Activated T-cell treated with anti-CD3 and anti-CD28 coated beads, Interleukin-2, amount 50 U/mL, for 24 hours (primary cell): ENCODE results near the gene CEP78.
"Not testable (repeated sequence)": the region's sequence is repeated elsewhere in the genome, so short reads cannot be mapped to it uniquely, and the experiment has no call there.

Source experiments
- DNase-seq: peaks from one replicate; pipeline ENCODE4 v3.0.0-alpha.2; 2020
- H3K27ac Mint-ChIP-seq: 2 replicates; pipeline ENCODE4 v1.8.0; 2020; ENCODE audit warnings: mild to moderate bottlenecking, mixed read lengths
- H3K27me3 Mint-ChIP-seq: 2 replicates; pipeline ENCODE4 v1.8.0; 2020; ENCODE audit warnings: mixed read lengths
- H3K36me3 Mint-ChIP-seq: 2 replicates; pipeline ENCODE4 v1.8.0; 2020; ENCODE audit warnings: low read depth, mixed read lengths
- H3K4me1 Mint-ChIP-seq: 2 replicates; pipeline ENCODE4 v1.8.0; 2020; ENCODE audit warnings: low read depth, mixed read lengths
- H3K4me3 Mint-ChIP-seq: 2 replicates; pipeline ENCODE4 v1.8.0; 2020; ENCODE audit warnings: mild to moderate bottlenecking, moderate library complexity, mixed read lengths
- H3K9me3 Mint-ChIP-seq: 2 replicates; pipeline ENCODE4 v1.8.0; 2020; ENCODE audit warnings: mixed read lengths

The CEP78 gene

DNA sequence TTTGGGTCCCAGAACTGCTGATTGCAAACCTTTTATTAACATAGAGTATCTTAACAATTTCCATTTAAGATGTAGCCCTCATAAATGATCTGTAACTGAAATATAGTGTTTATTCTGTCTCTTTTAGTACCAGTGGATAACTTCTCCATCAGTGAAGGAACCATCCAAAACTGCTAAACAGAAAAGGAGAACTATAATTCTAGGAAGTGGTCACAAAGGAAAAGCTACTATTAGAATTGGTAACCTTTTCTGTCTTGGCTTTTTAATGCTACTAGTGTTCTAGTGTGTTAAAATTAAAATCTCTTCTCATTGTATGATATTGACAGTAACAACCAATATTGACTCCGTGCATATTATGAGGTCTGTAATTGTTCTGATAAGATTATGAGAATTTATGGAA, 12.8 kb downstream of the CEP78 start:
- H3K4me3 Mint-ChIP-seq = no peak overlapping the region
- no peak overlapping the region for H3K27ac Mint-ChIP-seq
- H3K27me3 Mint-ChIP-seq = no peaks in the 10 kb centered on the region

DNA sequence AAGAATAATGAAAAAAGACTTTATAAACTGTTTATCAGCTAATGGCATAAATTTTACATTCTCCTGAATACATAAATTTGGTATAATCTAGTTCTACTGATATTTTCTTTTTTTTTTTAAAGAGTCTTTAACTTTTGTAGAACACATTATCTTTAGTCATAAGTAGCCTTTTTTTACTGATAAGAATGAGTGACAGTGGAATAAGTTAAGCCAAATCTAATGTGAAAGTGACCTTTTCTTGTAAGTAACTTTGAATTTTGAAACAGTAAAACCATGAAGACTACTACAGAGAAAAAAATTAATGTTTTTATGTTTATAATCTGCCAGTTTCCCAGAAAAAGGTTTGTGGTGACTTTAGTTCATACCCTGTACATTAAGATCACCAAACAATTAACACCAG, 13.7 kb downstream of the CEP78 start:
- no peak overlapping the region for H3K4me3 Mint-ChIP-seq
- no peaks in the 10 kb centered on the region for H3K4me1 Mint-ChIP-seq
- H3K36me3 Mint-ChIP-seq = peaks cover 79% of the 10 kb centered on the region
- H3K27me3 Mint-ChIP-seq = no peaks in the 10 kb centered on the region
- no peak overlapping the region for H3K27ac Mint-ChIP-seq
- DNase-seq = no peak
- H3K9me3 Mint-ChIP-seq = no peaks in the 10 kb centered on the region

More for the DNA sequence above, 12.8 kb downstream of the CEP78 start:
- peaks cover 79% of the 10 kb centered on the region for H3K36me3 Mint-ChIP-seq
- no peaks in the 10 kb centered on the region for H3K4me1 Mint-ChIP-seq
- DNase-seq = no peak
- no peaks in the 10 kb centered on the region for H3K9me3 Mint-ChIP-seq

DNA sequence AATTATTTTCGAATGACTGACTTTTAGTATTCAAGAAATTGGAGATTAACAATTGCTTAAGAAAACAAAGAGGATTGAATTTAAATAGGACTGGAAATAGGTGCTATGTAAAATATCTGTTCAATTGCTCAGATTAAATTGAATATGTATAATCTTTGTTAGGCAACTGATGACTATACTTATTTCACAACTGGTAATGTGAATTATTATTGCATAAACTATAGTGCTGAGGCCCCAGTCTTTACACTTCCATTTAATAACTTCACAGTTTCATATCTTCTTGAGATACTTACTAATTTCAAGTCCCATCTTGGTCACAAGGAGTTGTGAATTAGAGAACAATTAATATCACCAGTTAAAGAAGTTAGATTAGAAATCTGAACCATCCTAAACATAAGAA, 16.7 kb downstream of the CEP78 start:
- Mint-ChIP-seq H3K4me1 (no peaks in the 10 kb centered on the region), H3K9me3 (no peaks in the 10 kb centered on the region), H3K27me3 (no peaks in the 10 kb centered on the region), H3K36me3 (peaks cover 72% of the 10 kb centered on the region), H3K4me3 (no peak overlapping the region), H3K27ac (no peak overlapping the region)
- DNase-seq = no peak

DNA sequence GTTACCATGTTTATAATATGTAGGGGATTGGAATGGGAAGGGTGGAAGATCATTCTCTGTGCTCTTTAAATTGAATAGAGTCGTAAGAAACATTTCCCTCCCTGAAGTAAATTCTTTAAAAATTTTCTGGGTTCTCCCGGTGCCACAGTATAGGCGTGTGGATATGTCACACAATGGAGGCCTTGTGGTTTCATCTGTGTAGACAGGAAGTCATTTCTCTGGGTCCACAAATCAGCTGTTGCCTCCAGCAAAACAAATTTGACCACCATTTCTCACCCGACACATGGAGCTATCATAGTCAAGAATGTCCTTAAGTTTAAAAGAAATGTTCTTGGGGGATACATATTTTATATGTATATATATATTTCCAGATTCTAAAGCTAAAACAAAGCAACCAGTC, 17.4 kb downstream of the CEP78 start:
- Mint-ChIP-seq H3K4me1 (no peaks in the 10 kb centered on the region), H3K4me3 (no peak overlapping the region), H3K36me3 (peaks cover 70% of the 10 kb centered on the region), H3K9me3 (no peaks in the 10 kb centered on the region), H3K27ac (no peak overlapping the region), H3K27me3 (no peaks in the 10 kb centered on the region)
- no peak for DNase-seq

DNA sequence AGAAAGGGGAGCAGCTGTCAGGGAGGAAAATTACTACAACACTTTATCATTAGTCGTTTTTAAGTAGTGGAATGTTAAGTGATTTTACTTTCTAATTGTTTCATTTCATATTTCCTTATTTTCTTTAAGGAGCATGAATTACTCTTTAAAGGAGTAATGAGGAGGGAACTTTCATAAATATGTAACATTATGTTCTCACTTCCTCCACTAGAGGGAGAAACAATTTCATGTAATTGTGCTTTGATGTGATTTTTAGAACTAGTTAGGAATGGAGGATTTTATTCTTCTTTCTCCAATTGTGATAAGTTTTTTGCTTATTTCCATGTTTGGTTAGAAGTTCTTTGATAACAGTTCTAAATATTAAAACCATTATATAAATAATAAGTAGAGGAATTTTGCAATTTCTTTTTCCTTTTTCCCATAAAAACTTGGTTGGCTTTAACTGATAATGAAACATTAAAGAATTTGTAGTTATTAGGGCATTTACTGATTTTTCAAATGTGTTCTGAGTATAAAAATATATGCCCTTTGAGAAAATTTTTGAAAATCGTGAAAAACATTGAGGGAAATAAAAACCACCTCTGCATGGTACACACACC, 25.6 kb downstream of the CEP78 start:
- DNase-seq = no peak
- Mint-ChIP-seq H3K4me1 (no peaks in the 10 kb centered on the region), H3K27me3 (no peaks in the 10 kb centered on the region), H3K36me3 (peaks cover 64% of the 10 kb centered on the region), H3K27ac (no peak overlapping the region), H3K9me3 (no peaks in the 10 kb centered on the region), H3K4me3 (no peak overlapping the region)

DNA sequence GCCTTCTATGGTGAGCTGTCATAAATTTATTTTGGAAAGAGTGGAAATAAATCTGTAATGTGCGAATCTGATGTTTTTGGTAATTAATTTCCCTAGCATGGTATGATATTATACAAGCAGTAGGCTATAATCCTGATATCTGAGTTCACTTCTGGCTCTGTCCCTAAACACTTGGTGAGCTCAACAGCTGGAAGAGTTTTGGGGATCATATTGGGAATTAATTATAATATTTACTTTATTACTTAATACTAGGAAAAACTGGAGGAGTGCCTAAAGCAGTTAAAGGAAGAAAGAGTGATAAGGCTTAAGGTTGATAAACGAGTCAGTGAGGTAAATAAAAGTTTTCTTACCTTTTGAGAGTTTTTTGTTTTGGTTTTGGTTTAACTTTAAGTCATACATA, 26.8 kb downstream of the CEP78 start:
- Mint-ChIP-seq H3K27me3 (no peaks in the 10 kb centered on the region), H3K36me3 (peaks cover 64% of the 10 kb centered on the region), H3K4me1 (no peaks in the 10 kb centered on the region), H3K4me3 (no peak overlapping the region), H3K9me3 (no peaks in the 10 kb centered on the region), H3K27ac (no peak overlapping the region)
- no peak for DNase-seq

DNA sequence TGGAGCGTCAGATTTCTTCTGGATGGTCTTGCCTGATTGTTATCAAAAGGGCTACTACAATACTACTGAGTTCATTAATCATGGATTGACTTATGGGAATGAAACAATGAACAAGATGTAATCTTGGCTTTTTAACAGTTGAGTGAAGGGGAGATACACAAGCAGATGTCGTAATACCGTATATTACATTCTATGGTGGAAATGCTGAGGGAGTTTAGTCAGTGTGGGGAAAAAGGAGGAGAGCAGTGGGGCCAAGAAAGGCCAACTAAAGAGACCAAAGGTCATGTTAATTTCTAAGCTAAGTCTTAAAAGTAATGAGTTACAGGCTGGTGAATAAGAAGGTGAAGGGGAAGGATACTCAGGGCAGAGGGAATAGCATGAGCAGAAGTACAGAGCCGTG, 32.0 kb downstream of the CEP78 start:
- no peaks in the 10 kb centered on the region for H3K9me3 Mint-ChIP-seq
- no peak for DNase-seq
- H3K4me3 Mint-ChIP-seq = no peak overlapping the region
- no peak overlapping the region for H3K27ac Mint-ChIP-seq
- H3K27me3 Mint-ChIP-seq = no peaks in the 10 kb centered on the region
- peaks cover 76% of the 10 kb centered on the region for H3K36me3 Mint-ChIP-seq
- H3K4me1 Mint-ChIP-seq = no peaks in the 10 kb centered on the region

DNA sequence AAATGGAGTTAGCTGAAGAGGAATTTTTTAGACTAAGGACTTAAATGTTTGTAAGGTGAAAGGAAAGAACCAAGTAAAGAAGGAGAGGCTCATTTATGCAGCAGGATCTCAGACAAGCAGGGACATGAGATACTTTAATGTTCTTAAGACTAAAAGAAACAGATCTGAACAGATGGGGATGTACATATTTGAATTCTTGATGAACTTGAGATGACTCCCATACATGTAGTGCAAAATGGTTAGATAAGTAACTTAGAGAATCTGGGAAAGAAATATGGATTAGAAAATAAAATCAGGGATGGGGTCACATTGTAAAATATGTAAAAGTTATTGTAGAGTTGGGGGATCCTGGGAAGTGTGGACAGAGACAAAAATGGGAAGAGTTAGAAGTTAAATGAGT, 33.9 kb downstream of the CEP78 start:
- Mint-ChIP-seq H3K36me3 (peaks cover 77% of the 10 kb centered on the region), H3K27ac (no peak overlapping the region), H3K27me3 (no peaks in the 10 kb centered on the region)

DNA sequence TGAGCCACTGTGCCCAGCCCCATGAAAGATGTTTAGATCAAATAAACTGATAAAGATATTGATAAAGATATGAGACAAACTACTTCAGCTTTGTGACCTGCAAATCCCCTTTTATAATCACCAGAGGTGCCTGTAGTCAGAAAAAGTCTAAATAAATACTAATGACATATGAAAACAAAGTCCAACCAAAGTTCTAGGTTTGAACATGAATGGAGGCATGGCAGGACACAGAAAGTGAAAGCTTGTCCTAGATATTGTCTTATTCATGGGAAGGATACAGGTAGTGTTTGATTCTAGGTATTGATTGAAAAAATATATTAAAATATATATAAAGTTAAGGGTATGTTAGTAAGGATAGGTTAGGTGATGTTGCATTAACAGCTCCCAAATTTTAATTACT, 36.4 kb downstream of the CEP78 start:
- Mint-ChIP-seq H3K4me3 (no peak overlapping the region), H3K27me3 (no peaks in the 10 kb centered on the region), H3K36me3 (peaks cover 53% of the 10 kb centered on the region), H3K4me1 (no peaks in the 10 kb centered on the region), H3K9me3 (no peaks in the 10 kb centered on the region), H3K27ac (no peak overlapping the region)
- no peak for DNase-seq

More for the DNA sequence above, 33.9 kb downstream of the CEP78 start:
- Mint-ChIP-seq H3K9me3 (no peaks in the 10 kb centered on the region), H3K4me1 (no peaks in the 10 kb centered on the region), H3K4me3 (no peak overlapping the region)
- DNase-seq = no peak

DNA sequence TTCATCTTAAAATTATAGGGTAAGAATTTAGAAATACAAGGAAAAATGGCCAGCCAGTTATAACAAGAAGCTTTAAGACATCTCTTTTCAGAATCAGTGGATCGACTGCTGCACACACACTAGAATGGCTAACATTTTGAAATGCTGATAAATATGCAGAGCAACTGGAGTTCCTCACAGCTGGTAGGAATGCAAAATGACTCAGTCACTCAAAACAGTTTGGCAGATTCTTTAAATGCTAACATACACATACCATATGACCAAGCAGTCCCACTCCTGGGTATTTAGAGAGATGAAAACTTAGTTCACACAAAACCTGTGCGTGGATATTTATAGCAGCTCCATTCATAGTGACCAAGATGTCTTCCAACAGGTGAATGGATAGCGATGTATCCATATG, 37.9 kb downstream of the CEP78 start:
- no peak overlapping the region for H3K4me3 Mint-ChIP-seq
- peaks cover 39% of the 10 kb centered on the region for H3K36me3 Mint-ChIP-seq
- no peaks in the 10 kb centered on the region for H3K27me3 Mint-ChIP-seq
- H3K27ac Mint-ChIP-seq = no peak overlapping the region
- H3K9me3 Mint-ChIP-seq = no peaks in the 10 kb centered on the region
- peaks cover 10% of the 10 kb centered on the region for H3K4me1 Mint-ChIP-seq
- DNase-seq = no peak

DNA sequence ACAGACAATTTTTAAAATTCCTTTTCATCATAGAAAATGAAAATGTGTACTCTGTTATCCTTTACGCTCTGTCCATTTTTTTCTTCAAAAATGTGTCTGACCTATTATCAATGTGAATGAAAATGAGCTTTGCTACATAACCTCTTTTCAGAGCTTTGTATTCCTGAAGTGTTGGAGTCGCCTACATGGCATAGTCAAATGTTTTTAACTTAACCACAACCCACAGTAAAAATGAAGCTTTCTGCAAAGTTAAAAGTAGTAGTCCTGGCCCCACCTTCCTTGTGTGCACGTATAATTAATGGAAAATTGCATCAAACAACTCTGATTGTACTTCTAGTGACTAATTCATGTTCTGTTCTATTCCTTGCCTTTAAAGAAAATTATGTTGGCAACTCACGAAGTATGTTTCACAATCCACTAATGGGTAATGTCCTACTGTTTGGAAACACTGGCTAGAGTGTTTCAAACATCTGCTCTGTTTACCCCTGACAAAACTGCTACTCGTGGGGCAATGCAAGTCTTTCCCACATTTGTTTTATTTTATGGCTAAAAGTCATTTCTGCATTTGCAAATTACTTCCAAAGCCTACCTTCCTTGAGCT, 42.4 kb downstream of the CEP78 start:
- H3K4me3 Mint-ChIP-seq = no peak overlapping the region
- no peaks in the 10 kb centered on the region for H3K9me3 Mint-ChIP-seq
- no peaks in the 10 kb centered on the region for H3K27me3 Mint-ChIP-seq
- peaks cover 10% of the 10 kb centered on the region for H3K4me1 Mint-ChIP-seq
- DNase-seq = no peak
- H3K27ac Mint-ChIP-seq = no peak overlapping the region
- peaks cover 7% of the 10 kb centered on the region for H3K36me3 Mint-ChIP-seq

DNA sequence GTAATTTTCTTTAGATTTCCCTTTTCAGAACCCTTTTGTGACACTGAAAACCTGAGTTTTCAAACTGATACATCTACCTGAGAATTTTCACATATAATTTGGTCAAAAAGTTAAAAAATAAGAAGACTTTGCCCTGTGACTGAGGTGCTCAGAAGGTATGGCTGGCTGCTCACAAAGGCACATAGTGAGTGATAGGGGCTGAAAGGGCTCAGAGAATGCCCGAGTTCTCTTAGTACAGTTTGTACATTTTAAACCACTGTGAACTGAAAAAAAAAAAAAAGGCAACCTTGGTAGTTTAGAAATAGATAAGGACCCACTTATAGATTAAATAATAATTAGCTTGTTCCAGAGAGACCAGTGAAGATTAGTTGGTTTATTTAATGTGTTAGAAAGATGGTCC, 42.9 kb downstream of the CEP78 start:
- Mint-ChIP-seq H3K4me3 (no peak overlapping the region), H3K36me3 (peaks cover 4% of the 10 kb centered on the region), H3K9me3 (no peaks in the 10 kb centered on the region), H3K27ac (no peak overlapping the region), H3K27me3 (no peaks in the 10 kb centered on the region), H3K4me1 (peaks cover 10% of the 10 kb centered on the region)
- no peak for DNase-seq

DNA sequence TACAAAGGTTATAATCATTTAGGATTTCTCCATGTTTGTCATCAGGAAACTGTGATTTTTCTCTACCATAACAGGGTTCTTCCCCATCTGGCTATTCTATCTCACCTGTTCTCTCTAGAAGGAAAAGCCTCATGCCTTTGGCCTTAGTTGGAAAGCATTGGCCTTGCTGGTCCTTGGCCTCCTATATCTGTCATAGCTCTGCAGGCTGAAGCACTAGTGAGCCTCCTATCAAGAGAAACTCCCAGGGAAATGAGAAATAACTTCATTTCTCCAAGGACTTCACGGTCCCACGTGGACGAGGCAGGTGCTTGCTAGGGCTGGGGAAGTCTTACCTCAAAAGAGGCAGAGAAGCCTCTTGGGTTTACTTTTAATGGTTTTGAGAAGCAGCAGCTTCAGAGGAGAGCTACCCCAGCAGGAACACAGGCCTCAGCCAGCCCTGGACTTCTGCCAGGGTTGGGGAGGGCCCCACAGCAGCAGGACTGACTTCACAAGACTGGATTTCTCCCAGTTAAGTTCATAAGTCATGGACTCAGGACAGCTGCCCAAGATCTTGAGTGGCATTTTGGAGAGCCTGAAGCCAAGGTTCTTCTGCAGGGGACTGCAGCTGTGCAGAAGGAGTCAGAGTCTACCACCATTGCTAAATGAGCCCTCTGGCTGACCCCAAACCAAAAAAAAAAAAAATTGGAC, 45.2 kb downstream of the CEP78 start:
- DNase-seq = no peak
- no peaks in the 10 kb centered on the region for H3K36me3 Mint-ChIP-seq
- peaks cover 10% of the 10 kb centered on the region for H3K4me1 Mint-ChIP-seq
- no peaks in the 10 kb centered on the region for H3K9me3 Mint-ChIP-seq
- H3K27me3 Mint-ChIP-seq = no peaks in the 10 kb centered on the region
- no peak overlapping the region for H3K27ac Mint-ChIP-seq
- no peak overlapping the region for H3K4me3 Mint-ChIP-seq

DNA sequence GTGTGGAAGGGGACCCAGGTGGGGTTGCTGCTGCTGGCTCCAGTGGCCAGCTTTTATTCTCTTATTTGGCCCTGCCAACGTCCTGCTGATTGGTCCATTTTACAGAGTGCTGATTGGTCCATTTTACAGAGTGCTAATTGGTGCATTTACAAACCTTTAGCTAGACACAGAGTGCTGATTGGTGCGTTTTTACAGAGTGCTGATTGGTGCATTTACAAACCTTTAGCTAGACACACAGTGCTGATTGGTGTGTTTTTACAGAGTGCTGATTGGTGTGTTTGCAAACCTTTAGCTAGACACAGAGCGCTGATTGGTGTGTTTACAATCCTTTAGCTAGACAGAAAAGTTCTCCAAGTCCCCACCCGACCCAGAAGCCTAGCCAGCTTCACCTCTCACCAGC, 48.3 kb downstream of the CEP78 start:
- H3K36me3 Mint-ChIP-seq, H3K4me3 Mint-ChIP-seq, H3K9me3 Mint-ChIP-seq, H3K27me3 Mint-ChIP-seq, DNase-seq, H3K27ac Mint-ChIP-seq, H3K4me1 Mint-ChIP-seq: not testable (repeated sequence)

DNA sequence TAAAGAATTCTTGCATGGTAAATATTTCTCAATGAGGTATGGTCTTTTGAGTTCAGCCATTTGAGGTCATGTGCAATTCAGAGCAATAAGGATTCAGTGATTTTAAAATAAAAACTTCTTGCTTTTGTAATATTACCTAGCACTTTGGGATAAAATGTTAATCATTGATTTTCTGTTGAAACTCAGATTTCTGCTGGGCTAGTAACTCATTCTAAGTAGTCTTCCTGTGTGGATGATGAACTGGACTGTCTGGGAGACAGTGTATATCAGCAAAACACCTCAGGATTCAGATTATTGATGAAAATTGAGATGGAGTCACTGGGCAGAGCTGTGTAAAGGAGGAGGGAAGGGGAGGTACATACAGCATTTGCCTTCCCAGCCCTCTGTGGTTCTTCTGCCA, 50.2 kb downstream of the CEP78 start:
- DNase-seq = no peak
- Mint-ChIP-seq H3K36me3 (no peaks in the 10 kb centered on the region), H3K27ac (no peak overlapping the region)

More for the DNA sequence above, 50.2 kb downstream of the CEP78 start:
- H3K4me3 Mint-ChIP-seq = no peak overlapping the region
- no peaks in the 10 kb centered on the region for H3K4me1 Mint-ChIP-seq
- H3K9me3 Mint-ChIP-seq = no peaks in the 10 kb centered on the region
- H3K27me3 Mint-ChIP-seq = no peaks in the 10 kb centered on the region
